Measurements from ENCODE around the gene CNIH3.

The CNIH3 gene

GRCh38 chr1:224782281-224783000 lies 166.3 kb downstream of the CNIH3 start:
- DNase-seq = no peak

DNA sequence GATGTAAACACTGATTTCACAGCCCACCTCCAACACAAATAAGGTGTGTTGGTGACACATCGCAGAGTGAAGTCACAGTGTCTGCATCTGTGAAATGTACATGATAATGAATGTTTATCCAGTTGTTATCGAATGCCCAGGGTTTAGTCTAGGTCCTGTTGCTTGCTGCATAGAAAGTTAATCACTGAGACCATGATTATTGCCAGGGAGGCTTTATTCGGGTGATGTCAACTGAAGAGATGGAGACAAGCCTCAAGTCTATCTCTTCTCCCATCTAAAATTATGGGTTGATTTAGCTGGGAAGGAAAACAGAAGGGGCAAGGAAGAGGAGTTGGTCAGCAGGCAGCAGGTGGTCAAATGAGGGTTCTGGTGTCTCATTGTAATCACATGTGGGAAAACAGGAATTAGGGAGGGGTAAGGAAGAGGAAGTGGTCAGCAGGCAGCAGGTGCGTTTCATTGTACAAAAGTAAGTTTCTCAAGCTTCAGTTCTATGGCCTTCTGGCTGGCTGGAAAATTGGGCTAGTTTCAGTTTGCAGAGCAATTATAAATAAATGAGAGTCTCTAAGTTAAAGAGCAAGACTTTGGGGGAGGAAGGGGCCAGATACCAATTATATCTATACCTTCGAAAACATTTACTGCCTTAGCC lies 167.0 kb downstream of the CNIH3 start:
- no peak for DNase-seq

GRCh38 chr1:224784265-224785039 lies 168.3 kb downstream of the CNIH3 start:
- DNase-seq = peak; percentile 62

DNA sequence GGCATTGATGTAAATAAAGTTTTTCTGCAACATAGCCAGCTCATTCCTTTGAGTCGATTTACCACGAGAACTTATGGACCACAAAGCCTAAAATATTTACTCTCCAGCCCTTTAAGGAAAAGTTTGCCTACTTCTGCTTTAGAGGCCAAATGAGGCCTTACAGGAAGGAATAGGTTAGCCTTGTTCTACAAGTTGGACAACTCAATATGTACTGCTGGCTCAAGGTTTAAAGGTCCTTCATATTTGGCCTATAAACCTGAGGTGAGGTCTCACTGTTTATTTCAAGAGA lies 168.9 kb downstream of the CNIH3 start:
- DNase-seq = no peak

- no peak for DNase-seq
Measured at GRCh38 chr1:224785622-224786021, 169.5 kb downstream of the CNIH3 start.

GRCh38 chr1:224786533-224787250 lies 170.6 kb downstream of the CNIH3 start:
- DNase-seq = no peak

DNA sequence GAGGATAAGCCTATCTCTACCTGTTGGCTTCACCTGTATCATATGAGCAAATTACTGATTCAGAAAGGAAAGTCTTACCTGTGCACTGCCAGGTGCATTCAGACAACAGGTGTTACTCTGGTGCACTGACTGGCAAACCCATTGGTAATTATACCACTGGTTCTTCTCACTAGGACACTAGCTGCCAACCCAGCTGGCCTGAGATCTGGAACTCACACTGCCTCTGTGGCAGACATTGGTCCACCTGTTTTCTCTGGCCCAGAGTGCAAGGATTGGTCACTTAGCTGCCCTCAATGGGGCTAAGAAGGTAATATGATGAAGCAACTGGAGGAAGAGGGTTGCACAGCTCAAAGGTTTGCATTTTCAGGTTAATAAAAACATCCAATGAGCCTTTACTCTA lies 173.2 kb downstream of the CNIH3 start:
- DNase-seq = no peak

All from suppressor macrophage treated with lipopolysaccharide for 4 hours (primary cell).